GM12892 (cell line): ENCODE measurements around the gene VAMP8.

ENCODE experiments used
- POLR2A ChIP-seq: IDR thresholded peaks from 2 replicates; pipeline ENCODE4 v1.6.1; 2011; ENCODE audit warnings: low read depth, low read length, control low read depth
- POLR2AphosphoS5 ChIP-seq: IDR thresholded peaks from 2 replicates; pipeline ENCODE4 v1.6.1; 2011; ENCODE audit warnings: low read depth, low read length, control low read depth
- TAF1 ChIP-seq: IDR thresholded peaks from 2 replicates; pipeline ENCODE4 v1.6.1; 2011; ENCODE audit warnings: low read depth, mild to moderate bottlenecking, control low read depth, low read length, borderline replicate concordance

- TF ChIP-seq POLR2AphosphoS5 (no peak), POLR2A (no peak), TAF1 (no peak)
Observed at GRCh38 chr2:85536479-85536878, 40.9 kb upstream of the VAMP8 start.
